GM18502 (cell line): ENCODE results near the gene PIK3R2.

Source experiments
- ATAC-seq: cut with Tn5 transposase; IDR thresholded peaks from one replicate; pipeline ENCODE4 v1.9.1; 2021; ENCODE audit warnings: mild to moderate bottlenecking; ENCODE audit not compliant: unreplicated experiment, poor library complexity

The PIK3R2 gene

DNA sequence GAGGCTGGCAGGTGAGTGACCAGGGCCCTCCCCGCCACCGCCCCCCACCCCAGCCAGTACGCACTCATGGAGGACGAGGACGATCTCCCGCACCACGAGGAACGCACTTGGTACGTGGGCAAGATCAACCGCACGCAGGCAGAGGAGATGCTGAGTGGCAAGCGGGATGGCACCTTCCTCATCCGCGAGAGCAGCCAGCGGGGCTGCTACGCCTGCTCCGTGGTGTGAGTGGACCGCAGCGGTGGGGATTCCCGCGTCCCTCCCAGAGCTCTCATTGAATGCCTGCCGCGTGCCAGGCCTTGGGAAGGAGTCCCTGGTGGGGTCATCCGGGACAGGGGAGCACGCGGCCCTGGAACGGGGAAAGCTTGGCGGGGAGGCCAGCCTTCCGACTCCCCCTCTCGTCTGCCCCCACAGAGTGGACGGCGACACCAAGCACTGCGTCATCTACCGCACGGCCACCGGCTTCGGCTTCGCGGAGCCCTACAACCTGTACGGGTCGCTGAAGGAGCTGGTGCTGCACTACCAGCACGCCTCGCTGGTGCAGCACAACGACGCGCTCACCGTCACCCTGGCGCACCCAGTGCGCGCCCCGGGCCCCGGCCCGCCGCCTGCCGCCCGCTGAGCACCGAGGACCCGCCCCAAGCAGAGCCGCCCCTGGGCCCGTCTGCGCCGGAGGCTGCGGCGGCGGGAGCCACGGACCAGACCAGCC is 15.9 kb downstream of the PIK3R2 start:
- ATAC-seq = no peak

DNA sequence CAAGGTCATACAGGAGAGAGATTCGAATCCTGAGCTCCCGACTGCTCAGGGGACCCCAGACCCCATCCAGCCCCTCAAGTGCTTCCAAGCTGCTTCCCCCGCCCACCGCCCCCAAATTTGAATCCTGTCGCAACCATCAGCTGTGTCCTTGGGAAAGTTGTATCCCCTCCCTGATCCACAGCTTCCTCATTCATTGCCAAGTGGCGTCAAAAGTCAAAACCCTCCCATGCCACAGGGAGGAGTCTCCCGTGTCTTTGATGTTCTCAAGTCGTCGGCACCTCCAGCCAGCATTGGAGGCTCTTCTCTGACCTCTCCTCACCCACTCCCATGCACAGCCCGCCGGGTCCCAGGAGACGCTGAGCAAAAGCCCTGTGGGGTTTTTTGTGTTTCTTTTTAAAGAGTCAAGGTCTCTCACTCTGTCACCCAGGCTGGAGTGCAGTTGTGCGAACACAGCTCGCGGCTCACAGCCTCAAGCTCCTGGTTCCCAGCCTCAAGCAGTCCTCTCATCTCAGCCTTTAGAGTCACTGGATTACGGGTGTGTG is 17.8 kb downstream of the PIK3R2 start:
- no peak for ATAC-seq

DNA sequence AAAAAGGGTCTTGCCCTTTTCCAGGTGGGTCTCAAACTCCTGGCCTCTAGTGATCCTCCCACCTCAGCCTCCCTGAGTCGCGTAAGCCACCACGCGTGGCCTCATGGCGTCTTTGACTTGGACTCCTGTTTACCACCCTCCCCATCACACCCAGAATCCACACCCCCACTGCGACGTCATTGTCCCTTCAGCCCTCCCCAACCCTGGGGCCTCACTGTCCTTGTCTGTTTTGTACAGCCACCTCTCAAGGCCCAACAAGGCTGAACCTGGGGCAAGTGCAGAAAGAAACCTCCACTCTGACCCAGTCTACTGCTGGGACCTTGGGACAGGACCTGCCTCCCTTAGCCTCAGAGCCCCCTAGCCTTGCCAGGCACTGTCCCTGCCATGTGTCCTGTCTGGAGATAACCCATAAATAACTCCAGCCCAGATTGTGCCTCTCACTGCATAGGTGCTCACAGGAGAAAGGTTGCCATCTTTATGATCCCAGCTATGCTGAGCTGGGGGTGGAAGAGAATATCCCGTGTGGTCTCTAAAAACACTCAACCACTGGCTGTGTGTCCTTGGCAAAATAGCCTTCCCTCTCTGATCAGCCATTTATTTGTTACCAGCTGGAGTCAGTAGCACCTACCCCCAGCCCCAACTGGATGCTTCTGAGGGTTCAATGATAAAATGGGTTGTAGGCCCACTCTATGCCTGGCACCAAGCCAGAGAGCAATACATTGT is 18.8 kb downstream of the PIK3R2 start:
- no peak for ATAC-seq

DNA sequence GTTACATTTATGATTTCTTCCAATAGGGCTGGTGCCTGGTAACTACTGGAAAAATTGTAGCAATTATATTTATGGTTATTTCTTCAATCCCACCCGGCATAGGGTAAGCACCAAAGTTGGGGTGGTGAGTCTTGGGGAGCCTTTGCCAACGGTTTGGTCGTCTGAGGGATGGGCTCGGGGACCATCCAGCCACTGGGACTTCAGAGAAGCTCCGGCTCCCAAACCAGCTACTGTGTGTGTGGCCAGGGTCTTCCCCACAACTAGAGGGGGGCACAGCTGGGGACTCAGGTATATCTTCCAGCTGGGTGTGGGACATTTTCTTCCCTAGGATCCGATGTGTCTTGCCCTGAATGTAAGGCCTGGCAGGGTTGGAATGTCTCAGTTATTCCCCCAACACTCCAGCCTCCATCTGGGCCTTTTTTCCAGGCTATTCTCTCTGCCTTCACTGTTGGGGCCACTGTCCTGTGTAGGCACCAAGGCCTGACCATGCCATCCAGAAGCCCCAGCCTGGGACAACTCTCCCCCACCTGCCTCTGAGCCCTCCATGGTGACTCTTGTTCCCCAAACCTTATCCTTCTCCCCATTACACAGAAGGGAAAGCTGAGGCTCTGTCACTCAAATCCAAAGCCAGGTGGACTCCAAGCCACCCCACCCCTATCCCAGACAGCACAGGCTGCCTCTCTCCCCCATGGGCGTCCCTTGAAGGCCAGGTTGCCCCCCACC is 19.5 kb downstream of the PIK3R2 start:
- no peak for ATAC-seq

DNA sequence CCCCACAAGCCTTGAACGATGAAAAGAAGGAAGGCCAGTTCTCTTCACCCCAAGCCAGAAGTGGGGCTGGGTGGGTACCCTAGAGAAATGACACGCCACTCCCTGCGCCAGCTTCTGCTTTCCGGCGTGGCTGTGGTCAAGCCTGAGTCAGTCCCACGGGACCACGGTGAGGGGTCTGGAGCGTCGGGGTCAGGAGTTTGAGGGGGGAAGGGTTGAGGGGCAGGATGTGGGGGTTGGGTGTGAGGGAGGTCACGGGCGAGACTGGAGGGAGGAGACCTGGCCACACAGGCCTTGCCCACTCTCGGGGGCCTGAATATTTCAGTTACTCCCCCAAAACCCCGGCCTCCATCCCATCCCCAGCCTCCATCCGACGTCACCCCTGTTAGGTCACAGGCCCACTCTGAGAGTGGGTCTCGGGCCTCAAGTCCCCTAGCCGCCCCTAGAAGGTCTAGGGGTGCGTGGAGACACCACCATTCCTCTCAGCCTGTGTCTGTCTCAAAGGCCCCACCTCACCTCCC is 20.1 kb downstream of the PIK3R2 start:
- peak; percentile 11 for ATAC-seq

DNA sequence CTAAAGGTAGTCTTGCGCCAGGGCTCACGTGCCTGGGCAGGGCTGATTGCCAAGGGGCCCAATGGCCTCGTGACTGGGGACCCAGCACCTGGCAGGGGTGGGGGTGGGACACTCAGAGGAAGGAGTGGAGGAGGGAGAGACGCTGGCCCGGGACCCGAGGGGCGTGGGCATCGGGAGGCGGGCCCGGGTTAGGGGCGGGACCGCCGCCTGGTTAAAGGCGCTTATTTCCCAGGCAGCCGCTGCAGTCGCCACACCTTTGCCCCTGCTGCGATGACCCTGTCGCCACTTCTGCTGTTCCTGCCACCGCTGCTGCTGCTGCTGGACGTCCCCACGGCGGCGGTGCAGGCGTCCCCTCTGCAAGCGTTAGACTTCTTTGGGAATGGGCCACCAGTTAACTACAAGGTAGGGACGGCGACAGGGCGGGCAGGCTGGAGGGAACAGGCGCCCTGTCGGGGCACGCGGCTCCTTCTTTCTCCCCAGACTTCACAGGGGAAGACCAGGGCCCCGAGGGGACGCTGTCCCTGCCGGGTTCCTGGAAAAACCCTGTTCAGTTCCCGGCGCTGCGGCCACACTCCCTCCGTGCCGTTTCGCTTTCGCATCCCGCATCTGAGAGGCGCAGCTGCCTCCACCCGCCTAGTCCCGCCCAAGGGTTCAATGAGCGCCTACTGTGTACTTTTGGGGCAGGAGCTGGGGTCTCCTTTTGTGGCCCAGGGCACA is 20.8 kb downstream of the PIK3R2 start, which contains the start of gene IFI30:
Gene IFI30, plus strand, starts transcription at position 242 of the 717 bp plus-strand sequence. Its CDS starts 29 bp downstream, at position 271.
- ATAC-seq = peak; percentile 53

DNA sequence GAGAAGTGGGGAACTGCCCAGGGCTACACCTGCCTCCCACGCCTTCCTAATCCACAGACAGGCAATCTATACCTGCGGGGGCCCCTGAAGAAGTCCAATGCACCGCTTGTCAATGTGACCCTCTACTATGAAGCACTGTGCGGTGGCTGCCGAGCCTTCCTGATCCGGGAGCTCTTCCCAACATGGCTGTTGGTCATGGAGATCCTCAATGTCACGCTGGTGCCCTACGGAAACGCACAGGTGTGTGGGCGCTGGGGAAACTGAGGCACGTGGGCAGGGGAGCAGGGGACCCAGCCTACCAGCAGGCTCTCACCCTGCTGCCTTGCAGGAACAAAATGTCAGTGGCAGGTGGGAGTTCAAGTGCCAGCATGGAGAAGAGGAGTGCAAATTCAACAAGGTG is 22.0 kb downstream of the PIK3R2 start:
- ATAC-seq = no peak

DNA sequence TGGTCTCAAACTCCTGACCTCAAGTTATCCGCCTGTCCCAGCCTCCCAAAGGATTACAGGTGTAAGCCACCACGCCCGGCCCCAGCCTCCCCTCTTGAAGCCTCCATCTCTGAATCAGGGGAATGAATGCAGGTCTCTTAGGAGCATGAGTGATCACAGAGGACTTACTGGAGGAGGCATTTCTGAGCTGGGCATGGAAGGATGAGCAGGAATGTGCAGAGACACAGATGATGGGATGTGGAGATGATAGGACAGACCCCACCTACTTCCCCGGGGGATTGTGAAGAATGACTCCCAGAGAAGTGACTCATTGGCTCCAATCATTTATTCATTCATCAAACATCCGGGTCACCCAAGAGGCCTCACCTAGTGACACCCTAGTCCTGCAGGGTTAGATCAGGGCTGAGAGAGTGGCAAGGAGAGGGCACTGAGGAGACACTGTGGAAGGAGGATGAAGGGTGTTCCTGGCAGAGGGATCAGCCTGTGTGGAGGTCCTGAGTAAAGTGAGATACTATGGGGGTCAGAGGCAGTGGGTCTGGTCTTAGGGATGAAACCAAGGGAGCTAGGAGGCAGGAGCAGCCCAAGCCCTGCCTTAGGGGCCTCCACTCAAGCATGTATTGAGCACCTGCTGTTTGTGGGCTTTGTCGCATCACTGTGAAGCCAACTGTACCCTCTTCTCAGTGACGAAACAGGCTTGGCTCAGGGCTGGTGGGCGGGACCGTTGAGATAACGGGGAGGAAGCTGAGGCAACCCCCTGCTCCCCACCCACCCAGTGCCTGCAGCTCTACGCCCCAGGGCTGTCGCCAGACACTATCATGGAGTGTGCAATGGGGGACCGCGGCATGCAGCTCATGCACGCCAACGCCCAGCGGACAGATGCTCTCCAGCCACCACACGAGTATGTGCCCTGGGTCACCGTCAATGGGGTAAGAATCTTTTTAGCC is 23.7 kb downstream of the PIK3R2 start:
- ATAC-seq = no peak

DNA sequence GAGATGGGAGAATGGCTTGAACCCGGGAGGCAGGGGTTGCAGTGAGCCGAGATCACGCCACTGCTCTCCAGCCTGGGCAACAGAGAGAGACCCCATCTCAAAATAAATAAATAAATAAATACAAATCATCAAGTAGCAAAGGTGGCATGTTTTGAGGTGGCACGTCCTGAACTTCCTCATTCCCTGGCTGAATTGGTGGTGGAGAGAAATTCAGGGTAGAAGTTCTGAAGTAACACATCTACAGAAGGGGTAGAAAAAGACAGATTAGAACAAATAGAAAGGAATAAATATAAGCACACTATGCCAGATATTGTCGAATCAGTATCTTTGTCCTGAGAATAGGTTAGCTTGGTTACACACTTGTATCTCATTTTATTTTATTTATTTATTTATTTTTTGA is 27.0 kb downstream of the PIK3R2 start:
- ATAC-seq = no peak

DNA sequence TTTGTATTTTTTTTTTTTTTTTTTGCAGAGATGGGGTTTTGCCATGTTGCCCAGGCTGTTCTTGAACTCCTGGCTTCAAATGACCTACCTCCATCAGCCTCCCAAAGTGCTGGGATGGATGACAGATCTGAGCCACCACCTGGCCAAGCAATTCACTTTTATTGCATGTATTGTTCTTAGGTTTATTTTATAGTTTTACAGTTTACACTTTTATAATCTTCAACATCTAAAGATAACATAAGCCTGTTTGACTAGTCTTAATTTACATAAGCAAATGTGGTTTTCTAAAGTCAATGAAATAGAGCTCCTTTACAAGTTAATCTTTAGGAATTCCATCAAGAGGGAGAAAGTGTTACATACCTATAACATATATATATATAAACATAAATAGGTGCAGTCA is 30.6 kb downstream of the PIK3R2 start:
- ATAC-seq = no peak

DNA sequence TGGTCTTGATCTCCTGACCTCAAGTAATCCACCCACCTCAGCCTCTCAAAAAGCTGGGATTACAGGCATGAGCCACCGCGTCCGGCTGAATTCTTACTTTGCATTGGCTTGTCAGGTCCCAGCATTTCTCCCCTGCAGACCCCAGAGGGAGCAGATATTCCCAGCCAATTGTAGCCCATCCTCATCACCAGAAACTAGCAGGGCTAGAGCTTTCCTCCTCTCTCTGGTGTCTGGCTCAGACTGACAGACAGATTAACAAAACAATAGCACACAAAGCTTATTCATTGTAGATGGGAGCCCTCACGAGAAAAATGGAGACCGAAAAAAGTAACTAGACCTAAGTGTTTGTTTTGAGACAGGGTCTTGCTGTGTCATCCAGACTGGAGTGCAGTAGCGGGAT is 32.6 kb downstream of the PIK3R2 start:
- no peak for ATAC-seq

DNA sequence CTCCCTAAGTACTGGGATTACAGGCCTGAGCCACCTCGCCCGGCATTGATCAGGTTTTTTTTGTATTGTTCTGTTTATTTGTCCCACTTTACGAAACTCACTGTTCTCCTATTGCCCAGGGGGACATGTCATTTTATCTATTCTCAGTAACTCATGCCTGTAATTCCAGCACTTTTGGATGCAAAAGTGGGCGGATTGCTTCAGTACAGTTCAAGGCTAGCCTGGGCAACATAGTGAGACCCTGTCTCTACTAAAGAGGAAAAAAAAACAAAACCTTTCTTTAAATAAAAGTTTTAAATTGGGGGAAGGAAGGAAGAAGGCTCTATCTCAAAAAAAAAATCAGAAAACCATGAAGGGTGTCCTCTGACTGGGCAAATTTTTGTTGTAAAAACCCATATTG is 37.3 kb downstream of the PIK3R2 start:
- no peak for ATAC-seq

DNA sequence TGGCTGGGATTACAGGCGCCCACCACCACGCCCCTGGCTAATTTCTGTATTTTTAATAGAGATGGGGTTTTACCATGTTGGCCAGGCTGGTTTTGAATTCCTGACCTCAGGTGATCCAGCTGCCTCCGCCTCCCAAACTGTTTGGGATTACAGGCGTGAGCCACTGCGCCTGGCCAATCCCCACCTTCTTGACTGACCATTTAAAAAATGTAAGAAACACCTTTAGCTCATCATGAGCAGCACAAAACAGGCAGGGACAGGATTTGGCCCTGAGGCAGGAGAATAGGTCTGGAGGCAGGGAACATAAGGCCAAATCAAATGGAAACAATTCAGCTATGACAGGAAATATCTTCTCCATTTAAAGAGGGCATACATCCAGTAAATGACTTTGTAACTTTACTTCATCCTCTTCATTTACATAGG is 38.7 kb downstream of the PIK3R2 start:
- ATAC-seq = no peak

DNA sequence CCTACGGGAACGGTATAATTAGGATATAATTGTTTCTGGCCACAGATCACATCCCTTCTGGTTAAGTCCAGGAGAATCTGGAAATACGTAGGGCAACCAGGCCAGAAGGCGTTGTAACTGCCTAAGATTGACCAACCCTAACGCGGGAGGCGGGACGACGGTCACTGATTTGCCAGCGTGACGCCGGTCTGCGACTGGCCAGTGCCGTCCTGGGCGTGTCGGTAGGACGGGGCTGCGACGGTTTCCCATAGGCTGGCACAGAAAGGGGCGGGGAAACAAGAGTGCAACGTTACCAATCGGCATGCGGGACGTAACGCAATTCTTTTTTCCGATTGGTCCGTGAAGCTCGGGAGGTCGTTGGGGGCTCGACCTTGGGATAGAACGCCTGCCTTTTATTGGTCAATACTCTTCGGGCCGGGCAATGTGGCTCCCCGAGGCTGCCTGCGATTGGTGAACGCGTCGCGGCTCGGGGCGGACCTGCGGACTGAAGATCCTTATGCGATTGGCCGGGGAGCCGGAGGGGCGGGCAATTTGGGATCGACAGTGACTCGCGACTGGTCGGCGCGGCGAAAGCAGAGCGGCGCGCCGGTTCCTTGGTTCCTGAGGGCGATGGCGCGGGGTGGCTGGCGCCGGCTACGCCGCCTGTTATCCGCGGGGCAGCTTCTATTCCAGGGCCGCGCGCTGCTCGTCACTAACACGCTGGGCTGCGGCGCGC is 39.9 kb downstream of the PIK3R2 start, which contains the start of gene MPV17L2:
Gene MPV17L2, plus strand, starts transcription at position 546 of the 715 bp plus-strand sequence. Its CDS starts 64 bp downstream, at position 610.
- ATAC-seq = peak; percentile 87

DNA sequence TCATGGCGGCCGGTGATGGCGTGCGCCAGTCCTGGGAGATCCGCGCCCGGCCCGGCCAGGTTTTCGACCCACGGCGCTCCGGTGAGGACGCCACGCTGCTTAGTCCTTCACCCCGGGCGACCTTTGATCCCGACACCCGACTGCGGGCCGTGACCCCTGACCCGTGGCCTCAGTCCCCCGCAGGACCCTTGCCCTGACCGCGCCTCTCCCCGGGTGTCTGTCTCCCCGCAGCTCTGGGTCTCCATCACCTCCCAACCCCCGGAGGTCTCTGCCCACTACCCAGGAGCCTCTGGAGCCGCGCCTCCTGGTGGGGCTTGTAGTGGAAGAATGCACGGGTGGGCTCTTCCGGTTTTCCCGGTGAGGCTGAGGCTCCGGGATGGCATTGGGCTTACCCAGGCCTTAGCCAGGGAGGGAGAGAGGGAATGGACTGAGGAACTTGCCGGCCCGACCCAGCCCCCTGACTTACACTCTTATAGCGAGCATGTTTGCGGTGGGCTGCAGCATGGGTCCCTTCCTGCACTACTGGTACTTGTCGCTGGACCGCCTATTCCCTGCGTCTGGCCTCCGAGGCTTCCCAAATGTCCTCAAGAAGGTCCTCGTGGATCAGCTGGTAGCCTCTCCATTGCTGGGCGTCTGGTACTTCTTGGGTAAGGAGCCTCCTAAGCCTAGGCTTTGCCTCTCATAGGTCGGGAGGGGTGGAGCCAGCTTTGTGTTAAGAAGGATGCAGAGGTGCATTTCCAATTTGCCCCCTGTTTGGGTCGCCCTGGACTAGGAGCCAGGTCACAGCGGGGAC is 40.6 kb downstream of the PIK3R2 start:
- ATAC-seq = no peak

DNA sequence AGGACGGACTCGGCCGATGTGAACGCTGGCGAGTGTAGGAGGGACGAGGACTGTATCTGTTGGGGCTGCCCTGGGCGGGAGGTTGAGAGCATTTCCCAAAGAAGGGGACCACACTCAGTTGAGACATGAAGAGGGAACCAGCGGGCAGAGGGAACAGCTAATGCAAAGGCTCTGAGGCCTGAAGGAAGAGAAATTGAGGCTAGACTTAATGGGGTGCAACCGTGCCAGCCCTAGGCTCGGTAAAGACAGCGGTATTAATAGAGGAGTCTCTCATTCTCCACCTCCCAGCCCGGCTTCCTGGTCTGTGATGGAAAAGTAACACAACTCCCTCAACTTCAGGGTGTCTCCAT is 41.2 kb downstream of the PIK3R2 start:
- no peak for ATAC-seq

DNA sequence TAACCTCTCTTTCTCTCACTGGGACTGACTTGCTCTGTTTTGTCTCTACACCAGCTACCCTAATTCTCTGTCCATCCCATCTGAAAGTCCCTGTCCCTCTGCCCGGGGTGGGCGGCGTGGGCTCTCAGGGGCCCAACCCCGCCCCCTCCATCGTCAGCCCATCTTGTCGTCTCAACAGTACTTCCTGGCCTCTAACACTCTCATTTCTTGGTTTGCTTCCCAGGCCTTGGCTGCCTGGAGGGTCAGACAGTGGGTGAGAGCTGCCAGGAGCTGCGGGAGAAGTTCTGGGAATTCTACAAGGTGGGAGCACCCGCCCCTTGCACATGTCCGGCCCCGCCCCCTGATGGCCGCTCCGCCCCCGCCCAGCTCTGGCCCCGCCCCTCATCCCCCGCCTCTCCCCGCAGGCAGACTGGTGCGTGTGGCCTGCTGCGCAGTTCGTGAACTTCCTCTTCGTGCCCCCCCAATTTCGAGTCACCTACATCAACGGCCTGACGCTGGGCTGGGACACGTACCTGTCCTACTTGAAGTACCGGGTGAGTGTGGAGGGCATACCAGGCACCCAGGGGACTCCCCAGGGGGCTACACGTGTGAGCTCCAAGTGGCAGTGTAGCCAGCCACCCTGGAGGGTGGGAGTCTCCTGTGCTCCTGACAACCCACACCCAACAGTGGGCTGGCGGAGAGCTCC is 41.7 kb downstream of the PIK3R2 start:
- no peak for ATAC-seq
